Loucy (cell line): ENCODE results near the gene GHITM.

Experiments
- H2AFZ ChIP-seq: fragments of 200-600 bp; sonication (generic); 2 replicates; pipeline ENCODE4 v1.6.0; 2016; ENCODE audit warnings: antibody characterized with exemption, mild to moderate bottlenecking, low read length, moderate library complexity
- H3F3A ChIP-seq: fragments of 200-600 bp; 2 replicates; pipeline ENCODE4 v1.6.0; 2016; ENCODE audit warnings: antibody characterized with exemption, low read depth, mild to moderate bottlenecking
- H3K27me3 ChIP-seq: fragments of 200-600 bp; sonication (generic); 2 replicates; pipeline ENCODE4 v1.6.1; 2014; ENCODE audit warnings: low read length, mild to moderate bottlenecking; ENCODE audit not compliant: insufficient read depth, poor library complexity, severe bottlenecking
- H3K36me3 ChIP-seq: fragments of 200-600 bp; sonication (generic); 2 replicates; pipeline ENCODE4 v1.6.1; 2016; ENCODE audit warnings: low read length; ENCODE audit not compliant: insufficient read depth
- H3K4me1 ChIP-seq: fragments of 200-600 bp; sonication (generic); 2 replicates; pipeline ENCODE4 v1.5.1; 2014; ENCODE audit warnings: low read length, mild to moderate bottlenecking; ENCODE audit not compliant: insufficient read depth, poor library complexity, severe bottlenecking
- H3K4me2 ChIP-seq: fragments of 200-600 bp; sonication (generic); 2 replicates; pipeline ENCODE4 v1.6.0; 2014; ENCODE audit warnings: antibody characterized with exemption, low read length, low read depth, mild to moderate bottlenecking; ENCODE audit not compliant: poor library complexity, severe bottlenecking
- H3K4me3 ChIP-seq: fragments of 200-600 bp; sonication (generic); 2 replicates; pipeline ENCODE4 v1.5.1; 2014; ENCODE audit warnings: low read length, mild to moderate bottlenecking, mixed read lengths; ENCODE audit not compliant: poor library complexity, severe bottlenecking
- H3K79me2 ChIP-seq: fragments of 200-600 bp; sonication (generic); 2 replicates; pipeline ENCODE4 v1.6.1; 2014; ENCODE audit warnings: low read length; ENCODE audit not compliant: insufficient read depth
- H3K9ac ChIP-seq: fragments of 200-600 bp; sonication (generic); 2 replicates; pipeline ENCODE4 v1.6.0; 2014; ENCODE audit warnings: mild to moderate bottlenecking, low read depth, low read length, moderate library complexity; ENCODE audit not compliant: poor library complexity, severe bottlenecking
- H3K9me2 ChIP-seq: fragments of 200-600 bp; sonication (generic); replicated peaks from 2 replicates; pipeline ENCODE4 v1.6.1; 2016; ENCODE audit warnings: low read depth, low read length, mixed read lengths
- H3K9me3 ChIP-seq: fragments of 200-600 bp; sonication (generic); 2 replicates; pipeline ENCODE4 v1.6.1; 2014; ENCODE audit warnings: mild to moderate bottlenecking, antibody characterized with exemption, low read length, low read depth; ENCODE audit not compliant: insufficient read depth
- H4K20me1 ChIP-seq: fragments of 200-600 bp; sonication (generic); 2 replicates; pipeline ENCODE4 v1.6.0; 2014; ENCODE audit warnings: antibody characterized with exemption, low read length, mild to moderate bottlenecking; ENCODE audit not compliant: insufficient read depth, poor library complexity, severe bottlenecking
- EZH2phosphoT487 ChIP-seq: fragments of 200-600 bp; IDR thresholded peaks from 2 replicates; pipeline ENCODE4 v1.6.1; 2018; ENCODE audit warnings: antibody characterized with exemption, mild to moderate bottlenecking, moderate library complexity, borderline replicate concordance
- TF ChIP-seq, protein P1 (sequence below): fragments of 200-600 bp; sonication (generic); conservative IDR thresholded peaks from 2 replicates; pipeline ENCODE4 v1.5.1; 2014; ENCODE audit warnings: mild to moderate bottlenecking, antibody characterized with exemption, low read length

Gene GHITM

GRCh38 chr10:84200537-84201243, 61.4 kb downstream of the GHITM start:
- no peak overlapping the region for H3K4me2 ChIP-seq
- H4K20me1 ChIP-seq: no peaks in the 10 kb centered on the region
- H3K9me2 ChIP-seq: no peaks in the 10 kb centered on the region
- no peaks in the 10 kb centered on the region for H3K9me3 ChIP-seq
- no peaks in the 10 kb centered on the region for H3K27me3 ChIP-seq
- no peak overlapping the region for H3K9ac ChIP-seq
- no peaks in the 10 kb centered on the region for H3K4me1 ChIP-seq
- H3K79me2 ChIP-seq: no peaks in the 10 kb centered on the region
- no peaks in the 10 kb centered on the region for H3F3A ChIP-seq
- TF ChIP-seq EZH2phosphoT487: no peak
- TF ChIP-seq, protein P1, sequence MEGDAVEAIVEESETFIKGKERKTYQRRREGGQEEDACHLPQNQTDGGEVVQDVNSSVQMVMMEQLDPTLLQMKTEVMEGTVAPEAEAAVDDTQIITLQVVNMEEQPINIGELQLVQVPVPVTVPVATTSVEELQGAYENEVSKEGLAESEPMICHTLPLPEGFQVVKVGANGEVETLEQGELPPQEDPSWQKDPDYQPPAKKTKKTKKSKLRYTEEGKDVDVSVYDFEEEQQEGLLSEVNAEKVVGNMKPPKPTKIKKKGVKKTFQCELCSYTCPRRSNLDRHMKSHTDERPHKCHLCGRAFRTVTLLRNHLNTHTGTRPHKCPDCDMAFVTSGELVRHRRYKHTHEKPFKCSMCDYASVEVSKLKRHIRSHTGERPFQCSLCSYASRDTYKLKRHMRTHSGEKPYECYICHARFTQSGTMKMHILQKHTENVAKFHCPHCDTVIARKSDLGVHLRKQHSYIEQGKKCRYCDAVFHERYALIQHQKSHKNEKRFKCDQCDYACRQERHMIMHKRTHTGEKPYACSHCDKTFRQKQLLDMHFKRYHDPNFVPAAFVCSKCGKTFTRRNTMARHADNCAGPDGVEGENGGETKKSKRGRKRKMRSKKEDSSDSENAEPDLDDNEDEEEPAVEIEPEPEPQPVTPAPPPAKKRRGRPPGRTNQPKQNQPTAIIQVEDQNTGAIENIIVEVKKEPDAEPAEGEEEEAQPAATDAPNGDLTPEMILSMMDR: no peak
- H3K36me3 ChIP-seq: no peaks in the 10 kb centered on the region
- H3K4me3 ChIP-seq: no peak overlapping the region
- no peak overlapping the region for H2AFZ ChIP-seq

DNA sequence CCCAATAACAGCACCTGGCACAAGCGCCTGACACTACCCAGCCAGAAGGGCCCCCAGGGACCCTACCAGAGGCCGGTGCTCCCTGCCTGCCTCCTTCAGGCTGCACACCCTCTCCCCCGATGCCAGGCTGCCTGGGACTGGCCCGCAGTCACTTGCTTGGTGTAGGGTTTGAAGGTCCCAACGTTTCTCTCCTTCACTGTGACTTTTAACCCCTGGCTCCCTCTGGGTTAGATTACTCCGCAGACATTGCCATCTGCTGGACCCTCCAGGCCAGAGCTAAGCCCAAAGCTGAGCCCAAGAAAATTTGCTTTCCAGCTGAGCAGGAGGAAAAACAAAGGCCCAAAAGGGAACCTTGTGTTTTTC, 61.9 kb downstream of the GHITM start:
- Histone ChIP-seq H3K9me3 (no peaks in the 10 kb centered on the region), H3K4me2 (no peak overlapping the region), H3K4me1 (no peaks in the 10 kb centered on the region), H3K9me2 (no peaks in the 10 kb centered on the region), H3F3A (no peaks in the 10 kb centered on the region), H3K36me3 (no peaks in the 10 kb centered on the region), H3K79me2 (no peaks in the 10 kb centered on the region), H3K27me3 (no peaks in the 10 kb centered on the region), H2AFZ (no peak overlapping the region), H3K9ac (no peak overlapping the region), H3K4me3 (no peak overlapping the region), H4K20me1 (no peaks in the 10 kb centered on the region)
- TF ChIP-seq, protein P1: no peak
- no peak for TF ChIP-seq EZH2phosphoT487

- Histone ChIP-seq H3K9ac (no peak overlapping the region), H3K36me3 (no peaks in the 10 kb centered on the region), H3K27me3 (no peaks in the 10 kb centered on the region), H3K4me1 (no peaks in the 10 kb centered on the region), H3K79me2 (no peaks in the 10 kb centered on the region), H4K20me1 (no peaks in the 10 kb centered on the region), H3F3A (no peaks in the 10 kb centered on the region), H3K9me3 (no peaks in the 10 kb centered on the region), H2AFZ (no peak overlapping the region), H3K4me2 (no peak overlapping the region), H3K9me2 (no peaks in the 10 kb centered on the region), H3K4me3 (no peak overlapping the region)
- TF ChIP-seq, protein P1: no peak
- TF ChIP-seq EZH2phosphoT487: no peak
These were observed 62.4 kb downstream of the GHITM start for GRCh38 chr10:84201682-84202081.
